Measurements from ENCODE around the gene PRR33. TPM values are rescaled to one million over a fixed set of nuclear protein-coding genes. Genes with fewer than 3 reads are reported as not detected.

PRR33 gene
- total and polyA plus RNA-seq, 10 of the 15 experiments (the other 5 are each of a cell fraction or from before 2014, with no cell fraction given) = 0.02 to 1.0 (median 0.38) TPM; not detected in 6

DNA sequence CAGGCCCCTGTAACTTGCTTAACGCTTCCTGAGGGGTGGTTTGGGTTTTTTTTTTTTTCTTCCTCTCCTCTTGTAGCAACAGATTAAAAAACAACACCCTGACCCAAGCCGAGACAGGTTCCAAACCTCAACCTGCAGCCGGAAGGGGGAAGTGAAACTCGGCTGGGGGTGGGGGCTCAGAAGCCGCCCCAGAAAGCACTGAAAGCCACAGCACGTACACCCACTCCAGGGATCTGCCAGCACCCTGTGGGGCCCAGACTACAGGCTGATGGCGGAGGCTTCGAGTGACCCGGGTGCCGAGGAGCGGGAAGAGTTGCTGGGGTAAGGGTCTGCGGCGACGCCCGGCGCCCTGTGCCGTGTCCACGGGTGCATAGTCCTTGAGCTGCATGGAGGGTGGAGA, 38.8 kb downstream of the PRR33 start, which contains the start of gene LSP1 (continued):
- TF ChIP-seq REST (IDR thresholded peaks at IDR 0.05; ENCODE audit: low read depth, low read length) (peak; percentile 38; the same call in 1 of the 2 replicates), ATF3 (IDR thresholded peaks at IDR 0.05; ENCODE audit: borderline replicate concordance, extremely low read depth, low read depth, low read length) (no peak), POLR2AphosphoS5 (IDR thresholded peaks at IDR 0.05; ENCODE audit: low read length) (peak; percentile 94), CREB1 (IDR thresholded peaks at IDR 0.05; ENCODE audit: low read depth) (no peak), HDAC6 (IDR thresholded peaks at IDR 0.05; ENCODE audit: unreplicated experiment) (no peak), ETV6 (conservative IDR thresholded peaks at IDR 0.05 in 1 of 2, IDR thresholded peaks at IDR 0.05 in 1 of 2; ENCODE audit: borderline replicate concordance in 1 of 2, low read depth in 1 of 2) (peak in 1 of 2 experiments; percentile 97; a peak in 2 of 4 replicates), TCF12 (IDR thresholded peaks at IDR 0.05; ENCODE audit: low read depth, low read length) (peak; percentile 98), CBX3 (IDR thresholded peaks at IDR 0.05; ENCODE audit: borderline replicate concordance, low read depth) (no peak), TBL1XR1 (IDR thresholded peaks at IDR 0.05; ENCODE audit: low read depth, low read length) (peak; percentile 99), EZH2 (IDR thresholded peaks at IDR 0.05; ENCODE audit: borderline replicate concordance, control insufficient read depth, low read depth, low read length) (no peak), CREM (IDR thresholded peaks at IDR 0.05; ENCODE audit: low read depth) (peak; percentile 93), NFYB (IDR thresholded peaks at IDR 0.05; ENCODE audit: insufficient read depth, low read depth, low read length) (no peak), IRF3 (IDR thresholded peaks at IDR 0.05) (no peak), RB1 (IDR thresholded peaks at IDR 0.05; ENCODE audit: borderline replicate concordance) (0 out of 2 replicates have a peak, but pooled peaks have one; percentile 25)
- TF ChIP-seq, protein P1, sequence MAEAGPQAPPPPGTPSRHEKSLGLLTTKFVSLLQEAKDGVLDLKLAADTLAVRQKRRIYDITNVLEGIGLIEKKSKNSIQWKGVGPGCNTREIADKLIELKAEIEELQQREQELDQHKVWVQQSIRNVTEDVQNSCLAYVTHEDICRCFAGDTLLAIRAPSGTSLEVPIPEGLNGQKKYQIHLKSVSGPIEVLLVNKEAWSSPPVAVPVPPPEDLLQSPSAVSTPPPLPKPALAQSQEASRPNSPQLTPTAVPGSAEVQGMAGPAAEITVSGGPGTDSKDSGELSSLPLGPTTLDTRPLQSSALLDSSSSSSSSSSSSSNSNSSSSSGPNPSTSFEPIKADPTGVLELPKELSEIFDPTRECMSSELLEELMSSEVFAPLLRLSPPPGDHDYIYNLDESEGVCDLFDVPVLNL (IDR thresholded peaks at IDR 0.05; ENCODE audit: low read depth, low read length) = no peak
- TF ChIP-seq, protein P2, sequence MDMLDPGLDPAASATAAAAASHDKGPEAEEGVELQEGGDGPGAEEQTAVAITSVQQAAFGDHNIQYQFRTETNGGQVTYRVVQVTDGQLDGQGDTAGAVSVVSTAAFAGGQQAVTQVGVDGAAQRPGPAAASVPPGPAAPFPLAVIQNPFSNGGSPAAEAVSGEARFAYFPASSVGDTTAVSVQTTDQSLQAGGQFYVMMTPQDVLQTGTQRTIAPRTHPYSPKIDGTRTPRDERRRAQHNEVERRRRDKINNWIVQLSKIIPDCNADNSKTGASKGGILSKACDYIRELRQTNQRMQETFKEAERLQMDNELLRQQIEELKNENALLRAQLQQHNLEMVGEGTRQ (IDR thresholded peaks at IDR 0.05; ENCODE audit: borderline replicate concordance, low read depth, low read length) = no peak
- TF ChIP-seq, protein P3, sequence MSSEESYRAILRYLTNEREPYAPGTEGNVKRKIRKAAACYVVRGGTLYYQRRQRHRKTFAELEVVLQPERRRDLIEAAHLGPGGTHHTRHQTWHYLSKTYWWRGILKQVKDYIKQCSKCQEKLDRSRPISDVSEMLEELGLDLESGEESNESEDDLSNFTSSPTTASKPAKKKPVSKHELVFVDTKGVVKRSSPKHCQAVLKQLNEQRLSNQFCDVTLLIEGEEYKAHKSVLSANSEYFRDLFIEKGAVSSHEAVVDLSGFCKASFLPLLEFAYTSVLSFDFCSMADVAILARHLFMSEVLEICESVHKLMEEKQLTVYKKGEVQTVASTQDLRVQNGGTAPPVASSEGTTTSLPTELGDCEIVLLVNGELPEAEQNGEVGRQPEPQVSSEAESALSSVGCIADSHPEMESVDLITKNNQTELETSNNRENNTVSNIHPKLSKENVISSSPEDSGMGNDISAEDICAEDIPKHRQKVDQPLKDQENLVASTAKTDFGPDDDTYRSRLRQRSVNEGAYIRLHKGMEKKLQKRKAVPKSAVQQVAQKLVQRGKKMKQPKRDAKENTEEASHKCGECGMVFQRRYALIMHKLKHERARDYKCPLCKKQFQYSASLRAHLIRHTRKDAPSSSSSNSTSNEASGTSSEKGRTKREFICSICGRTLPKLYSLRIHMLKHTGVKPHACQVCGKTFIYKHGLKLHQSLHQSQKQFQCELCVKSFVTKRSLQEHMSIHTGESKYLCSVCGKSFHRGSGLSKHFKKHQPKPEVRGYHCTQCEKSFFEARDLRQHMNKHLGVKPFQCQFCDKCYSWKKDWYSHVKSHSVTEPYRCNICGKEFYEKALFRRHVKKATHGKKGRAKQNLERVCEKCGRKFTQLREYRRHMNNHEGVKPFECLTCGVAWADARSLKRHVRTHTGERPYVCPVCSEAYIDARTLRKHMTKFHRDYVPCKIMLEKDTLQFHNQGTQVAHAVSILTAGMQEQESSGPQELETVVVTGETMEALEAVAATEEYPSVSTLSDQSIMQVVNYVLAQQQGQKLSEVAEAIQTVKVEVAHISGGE (CRISPR knock-in tag; IDR thresholded peaks at IDR 0.05) = no peak
